AG20443 (cell line): Measurements from ENCODE around the gene CCL4L2.
"Not testable (repeated sequence)": the region's sequence is repeated elsewhere in the genome, so short reads cannot be mapped to it uniquely, and the experiment has no call there.

Experiments used
- DNase-seq: peaks from one replicate; pipeline ENCODE4 v3.0.0; 2012; ENCODE audit warnings: low spot score, mixed read lengths

The CCL4L2 gene

DNA sequence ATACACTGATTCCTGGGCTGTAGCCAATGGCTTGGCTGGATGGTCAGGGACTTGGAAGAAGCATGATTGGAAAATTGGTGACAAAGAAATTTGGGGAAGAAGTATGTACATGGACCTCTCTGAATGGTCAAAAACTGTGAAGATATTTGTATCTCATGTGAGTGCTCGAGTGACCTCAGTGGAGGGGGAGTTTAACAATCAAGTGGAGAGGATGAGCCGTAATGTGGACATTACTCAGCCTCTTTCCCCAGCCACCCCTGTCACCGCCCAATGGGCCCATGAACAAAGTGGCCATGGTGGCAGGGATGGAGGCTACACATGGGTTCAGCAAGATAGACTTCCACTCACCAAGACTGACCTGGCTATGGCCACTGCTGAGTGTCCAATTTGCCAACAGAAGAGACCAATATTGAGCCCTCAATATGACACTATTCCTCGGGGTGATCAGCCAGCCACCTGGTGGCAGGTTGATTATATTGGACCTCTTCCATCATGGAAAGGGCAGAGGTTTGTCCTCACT lies 10.8 kb downstream of the CCL4L2 start:
- DNase-seq, result not testable (repeated sequence)

DNA sequence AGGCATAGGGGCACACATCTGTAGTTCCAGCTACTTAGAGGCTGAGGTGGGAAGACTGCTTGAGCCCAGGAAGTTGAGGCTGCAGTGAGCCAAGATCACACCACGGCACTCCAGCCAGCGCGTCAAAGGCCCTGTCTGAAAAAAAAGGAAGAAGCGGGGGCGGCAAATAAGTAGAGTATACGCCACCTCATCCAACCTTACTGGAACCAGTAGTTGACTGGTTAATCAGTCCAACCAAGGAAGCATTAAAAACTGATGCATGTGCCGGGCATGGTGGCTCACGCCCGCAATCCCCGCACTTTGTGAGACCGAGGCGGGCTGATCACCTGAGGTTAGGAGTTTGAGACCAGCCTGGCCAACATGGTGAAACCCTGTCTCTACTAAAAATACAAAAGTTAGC lies 12.1 kb downstream of the CCL4L2 start:
- DNase-seq, result not testable (repeated sequence)

DNA sequence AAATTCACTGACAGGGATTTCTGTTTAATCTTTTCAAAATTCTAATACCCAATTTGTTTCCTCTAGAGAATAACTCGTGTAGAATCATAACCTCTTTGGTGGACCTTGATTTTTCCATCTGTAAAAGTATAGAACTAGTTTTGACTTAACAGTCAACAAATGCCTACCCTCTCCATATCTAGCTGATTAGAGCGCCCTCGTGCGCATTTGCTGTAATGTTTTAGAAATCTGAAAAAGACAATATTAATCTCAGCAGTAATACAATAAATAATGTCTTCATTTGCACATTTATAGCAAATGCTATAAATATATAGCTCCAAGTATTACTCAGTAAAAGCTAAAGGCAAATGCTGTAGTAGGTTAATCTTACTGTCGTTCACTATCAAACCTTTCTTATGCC lies 18.8 kb downstream of the CCL4L2 start:
- DNase-seq, result not testable (repeated sequence)

DNA sequence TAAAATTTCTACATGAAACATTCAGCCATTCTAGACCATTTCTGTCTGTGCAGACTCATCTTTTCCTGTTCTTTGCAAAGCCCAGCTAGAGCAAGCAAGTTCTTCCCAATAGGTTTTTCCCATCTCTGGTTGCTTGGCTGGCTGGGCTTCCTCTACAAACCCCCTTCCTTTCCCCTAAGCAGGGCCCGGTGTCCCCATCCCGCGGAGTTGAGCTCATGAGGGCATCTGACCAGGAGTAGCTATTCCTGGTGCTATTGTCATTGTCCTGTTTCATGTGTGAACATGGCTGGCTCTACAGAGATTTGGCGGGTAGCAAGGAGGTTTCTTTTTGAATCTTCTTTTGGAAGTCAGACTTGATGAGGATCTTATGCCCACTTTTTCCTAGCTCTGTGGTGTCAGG lies 31.2 kb downstream of the CCL4L2 start:
- DNase-seq, result not testable (repeated sequence)
